IPS DF 19.7 (cell line): ENCODE results near the gene KRT76.
"Not testable (repeated sequence)": the region's sequence is repeated elsewhere in the genome, so short reads cannot be mapped to it uniquely, and the experiment has no call there.

Source experiments
- DNase-seq: peaks from one replicate; pipeline ENCODE4 v3.0.0-alpha.2; 2013; ENCODE audit warnings: low read depth, low spot score

KRT76 gene

GRCh38 chr12:52759695-52760094 is 17.4 kb downstream of the KRT76 start:
- no peak for DNase-seq

GRCh38 chr12:52759218-52759617 is 17.9 kb downstream of the KRT76 start:
- no peak for DNase-seq

- no peak for DNase-seq
These were observed 19.5 kb downstream of the KRT76 start for GRCh38 chr12:52757449-52758176.

- DNase-seq, result no peak
These were observed 20.7 kb downstream of the KRT76 start for GRCh38 chr12:52756281-52756960.

- DNase-seq, result no peak
These were observed 21.6 kb downstream of the KRT76 start for GRCh38 chr12:52755533-52755932.

- DNase-seq, result no peak
These were observed 23.0 kb downstream of the KRT76 start for GRCh38 chr12:52754135-52754534.

GRCh38 chr12:52753283-52753682 is 23.9 kb downstream of the KRT76 start:
- DNase-seq, result no peak

GRCh38 chr12:52752516-52752915 is 24.6 kb downstream of the KRT76 start:
- DNase-seq, result no peak

- no peak for DNase-seq
These were observed 25.4 kb downstream of the KRT76 start for GRCh38 chr12:52751795-52752194.

GRCh38 chr12:52750532-52750931 is 26.6 kb downstream of the KRT76 start:
- DNase-seq, result not testable (repeated sequence)

GRCh38 chr12:52749827-52750226 is 27.3 kb downstream of the KRT76 start:
- no peak for DNase-seq

GRCh38 chr12:52748578-52748977 is 28.6 kb downstream of the KRT76 start:
- no peak for DNase-seq

GRCh38 chr12:52745554-52745953 is 31.6 kb downstream of the KRT76 start:
- DNase-seq, result no peak

GRCh38 chr12:52744493-52745156 is 32.5 kb downstream of the KRT76 start:
- no peak for DNase-seq

GRCh38 chr12:52742822-52743457 is 34.2 kb downstream of the KRT76 start:
- no peak for DNase-seq

- no peak for DNase-seq
These were observed 35.0 kb downstream of the KRT76 start for GRCh38 chr12:52742196-52742580.

GRCh38 chr12:52741375-52742195 is 35.6 kb downstream of the KRT76 start:
- DNase-seq, result peak; percentile 25

GRCh38 chr12:52740584-52740983 is 36.6 kb downstream of the KRT76 start:
- DNase-seq, result no peak

GRCh38 chr12:52739963-52740362 is 37.2 kb downstream of the KRT76 start:
- no peak for DNase-seq

GRCh38 chr12:52735816-52736632 is 41.1 kb downstream of the KRT76 start:
- no peak for DNase-seq

- DNase-seq, result no peak
These were observed 42.0 kb downstream of the KRT76 start for GRCh38 chr12:52735106-52735505.
